ENCODE measurements around the gene METRNL.
A peak's percentile ranks its signal among the peaks of the same experiment; 100 is the strongest.
"Not testable (repeated sequence)": the region's sequence is repeated elsewhere in the genome, so short reads cannot be mapped to it uniquely, and the experiment has no call there.

Gene METRNL, protein sequence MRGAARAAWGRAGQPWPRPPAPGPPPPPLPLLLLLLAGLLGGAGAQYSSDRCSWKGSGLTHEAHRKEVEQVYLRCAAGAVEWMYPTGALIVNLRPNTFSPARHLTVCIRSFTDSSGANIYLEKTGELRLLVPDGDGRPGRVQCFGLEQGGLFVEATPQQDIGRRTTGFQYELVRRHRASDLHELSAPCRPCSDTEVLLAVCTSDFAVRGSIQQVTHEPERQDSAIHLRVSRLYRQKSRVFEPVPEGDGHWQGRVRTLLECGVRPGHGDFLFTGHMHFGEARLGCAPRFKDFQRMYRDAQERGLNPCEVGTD

GRCh38 chr17:83079352-83079747 is at the start of gene METRNL:
Gene METRNL (plus strand): TSS chr17:83079609. CDS start chr17:83079816, 207 bp downstream.
- peak; percentile 51 for DNase-seq (ENCODE audit: low spot score)

DNA sequence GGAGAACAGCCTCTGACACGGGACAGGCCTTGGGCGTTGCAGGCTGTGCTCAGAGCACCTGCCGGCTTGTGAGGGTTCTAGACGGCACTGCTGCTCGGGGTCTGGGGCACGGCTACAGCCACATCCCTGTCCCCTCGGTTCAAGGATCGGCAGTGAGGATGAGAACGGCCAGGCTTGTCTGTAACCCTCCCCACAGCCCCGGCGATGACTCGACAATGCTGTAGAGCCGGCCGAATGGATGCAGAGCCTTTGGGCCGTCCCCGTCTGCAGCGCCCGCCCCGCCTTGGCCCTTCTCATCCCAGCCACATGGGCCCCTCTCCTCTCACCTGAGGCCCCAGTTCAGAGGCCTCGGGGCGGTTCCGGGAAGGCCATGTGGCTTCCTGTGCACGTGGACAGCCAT is 49.0 kb upstream of the METRNL start:
- DNase-seq (ENCODE audit: low spot score) = no peak

DNA sequence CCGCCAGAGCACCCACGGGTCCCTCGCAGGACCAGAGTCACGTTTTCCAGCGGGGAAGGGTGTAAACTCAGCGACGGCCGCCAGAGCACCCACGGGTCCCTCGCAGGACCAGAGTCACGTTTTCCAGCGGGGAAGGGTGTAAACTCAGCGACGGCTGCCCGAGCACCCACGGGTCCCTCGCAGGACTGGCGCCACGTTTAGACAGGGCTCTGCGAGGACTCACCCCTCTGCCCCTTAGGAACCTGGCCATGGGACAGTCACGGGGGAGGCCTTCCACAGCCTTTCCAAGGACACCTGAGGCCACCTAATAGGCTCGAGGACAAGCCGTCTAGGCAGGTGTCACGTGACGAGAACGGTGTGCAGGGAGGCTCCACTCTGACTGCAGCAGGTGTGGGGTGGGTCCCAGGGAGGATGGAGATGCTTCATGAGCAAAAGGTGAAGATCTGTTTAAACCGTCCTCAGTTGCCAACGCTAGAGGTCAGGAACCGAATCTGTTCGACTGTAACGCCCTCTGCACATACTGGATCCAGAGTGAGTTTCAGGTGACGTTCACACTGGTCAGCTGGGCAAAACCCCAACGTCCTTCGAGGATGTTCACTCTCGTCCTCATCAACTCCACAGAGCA is 48.0 kb upstream of the METRNL start:
- no peak for DNase-seq (ENCODE audit: low spot score)

DNA sequence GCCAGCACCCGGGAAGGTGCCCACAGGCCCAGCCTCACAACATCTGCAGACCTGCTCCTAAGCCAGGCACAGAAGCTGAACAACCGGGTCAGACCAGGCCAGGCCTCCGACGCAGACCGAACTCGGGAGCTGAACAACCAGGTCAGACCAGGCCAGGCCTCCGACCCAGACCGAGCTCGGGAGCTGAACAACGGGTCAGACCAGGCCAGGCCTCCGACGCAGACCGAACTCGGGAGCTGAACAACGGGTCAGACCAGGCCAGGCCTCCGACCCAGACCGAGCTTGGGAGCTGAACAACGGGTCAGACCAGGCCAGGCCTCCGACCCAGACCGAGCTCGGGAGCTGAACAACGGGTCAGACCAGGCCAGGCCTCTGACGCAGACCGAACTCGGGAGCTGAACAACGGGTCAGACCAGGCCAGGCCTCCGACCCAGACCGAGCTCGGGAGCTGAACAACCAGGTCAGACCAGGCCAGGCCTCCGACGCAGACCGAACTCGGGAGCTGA is 47.4 kb upstream of the METRNL start:
- DNase-seq (ENCODE audit: low spot score) = not testable (repeated sequence)

DNA sequence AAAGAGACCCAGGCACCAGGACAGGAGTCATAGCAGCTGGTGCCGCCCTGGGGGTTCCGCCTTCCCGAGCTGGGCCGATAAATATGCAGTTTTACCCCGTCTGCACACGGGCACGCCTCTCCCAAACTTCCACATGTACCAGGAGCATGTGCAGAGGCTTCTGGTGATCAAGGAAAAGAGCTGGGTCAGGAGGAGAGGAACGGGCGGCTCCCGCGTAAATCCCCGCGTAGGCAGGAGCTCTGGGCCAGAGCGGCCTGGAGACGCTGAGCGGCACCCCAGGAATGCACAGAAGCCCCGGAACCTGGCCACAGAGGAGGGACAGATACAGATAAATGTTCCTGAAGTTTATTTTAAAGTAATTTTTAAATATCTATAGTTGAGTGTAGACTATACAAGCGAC is 46.6 kb upstream of the METRNL start:
- DNase-seq (ENCODE audit: low spot score) = no peak

- no peak for DNase-seq (ENCODE audit: low spot score)
Observed at GRCh38 chr17:83034525-83034924, 44.9 kb upstream of the METRNL start.

GRCh38 chr17:83035722-83036121 is 43.7 kb upstream of the METRNL start:
- no peak for DNase-seq (ENCODE audit: low spot score)

- no peak for DNase-seq (ENCODE audit: low spot score)
Observed at GRCh38 chr17:83036193-83036592, 43.2 kb upstream of the METRNL start.

- DNase-seq (ENCODE audit: low spot score) = no peak
Observed at GRCh38 chr17:83036666-83037065, 42.7 kb upstream of the METRNL start.

DNA sequence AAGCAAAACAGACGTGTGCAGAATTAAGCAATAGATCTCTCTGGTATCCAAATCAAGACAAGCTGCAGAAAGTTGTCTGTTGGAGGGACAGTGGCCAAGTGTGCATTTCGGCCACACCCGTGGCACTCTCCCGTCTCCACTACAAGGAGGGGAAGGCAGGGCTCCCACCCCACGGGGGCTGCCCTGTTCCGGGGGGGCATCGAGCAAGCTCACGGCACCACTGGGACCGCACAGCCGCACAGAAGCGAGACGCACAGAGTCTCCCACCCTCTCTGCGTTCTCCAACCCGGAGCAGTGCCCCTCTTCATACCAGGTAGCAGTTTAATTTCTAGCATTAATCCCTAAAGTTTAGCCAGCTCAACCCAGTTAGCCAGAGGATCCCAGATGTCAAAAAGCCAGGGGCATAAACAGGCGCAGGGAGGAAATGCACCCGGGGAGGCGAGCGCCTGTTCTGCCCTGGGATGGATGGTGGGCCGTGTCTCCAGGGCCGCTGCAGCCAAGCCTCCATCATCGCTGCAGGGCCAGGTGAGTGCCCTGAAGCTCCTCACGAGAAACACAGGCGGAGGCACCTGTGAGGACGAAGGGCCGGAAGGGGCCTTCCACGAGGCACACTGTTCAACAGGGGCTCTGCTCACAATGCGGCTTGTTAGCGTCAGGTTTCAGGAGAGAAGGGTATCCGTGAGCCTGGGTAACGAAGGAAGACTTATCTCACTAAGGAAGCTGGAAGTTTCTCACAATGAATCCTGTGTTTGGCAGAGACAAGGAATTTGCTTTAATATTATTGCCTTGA is 42.1 kb upstream of the METRNL start:
- DNase-seq (ENCODE audit: low spot score) = no peak

DNA sequence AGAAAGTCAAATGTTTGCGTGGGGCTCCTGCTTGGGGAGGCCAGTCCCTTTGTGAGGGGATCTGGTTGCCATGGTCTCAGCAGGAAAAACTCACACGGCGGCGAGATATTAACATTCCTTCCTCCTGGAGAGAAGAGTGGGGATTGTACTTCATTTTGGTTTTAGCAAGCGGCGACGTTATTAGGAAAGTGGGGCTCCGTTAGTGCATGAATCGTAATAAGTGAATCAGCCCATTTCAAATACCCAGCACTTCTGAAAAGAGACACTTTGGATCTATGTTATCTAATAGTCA is 41.6 kb upstream of the METRNL start:
- no peak for DNase-seq (ENCODE audit: low spot score)

DNA sequence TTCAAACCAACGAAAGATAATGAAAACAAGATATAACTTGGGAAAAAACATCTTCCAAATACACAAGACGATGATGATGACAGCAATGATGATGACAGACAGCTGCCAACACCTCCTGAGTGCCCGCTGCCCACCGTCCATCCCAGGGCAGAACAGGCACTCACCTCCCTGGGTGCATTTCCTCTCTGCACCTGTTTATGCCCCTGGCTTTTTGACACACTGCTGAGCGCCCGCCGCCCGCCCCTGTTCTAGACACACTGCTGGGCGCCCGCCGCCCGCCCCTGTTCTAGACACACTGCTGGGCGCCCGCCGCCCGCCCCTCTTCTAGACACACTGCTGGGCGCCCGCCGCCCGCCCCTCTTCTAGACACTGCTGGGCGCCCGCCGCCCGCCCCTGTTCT is 40.4 kb upstream of the METRNL start:
- not testable (repeated sequence) for DNase-seq (ENCODE audit: low spot score)

DNA sequence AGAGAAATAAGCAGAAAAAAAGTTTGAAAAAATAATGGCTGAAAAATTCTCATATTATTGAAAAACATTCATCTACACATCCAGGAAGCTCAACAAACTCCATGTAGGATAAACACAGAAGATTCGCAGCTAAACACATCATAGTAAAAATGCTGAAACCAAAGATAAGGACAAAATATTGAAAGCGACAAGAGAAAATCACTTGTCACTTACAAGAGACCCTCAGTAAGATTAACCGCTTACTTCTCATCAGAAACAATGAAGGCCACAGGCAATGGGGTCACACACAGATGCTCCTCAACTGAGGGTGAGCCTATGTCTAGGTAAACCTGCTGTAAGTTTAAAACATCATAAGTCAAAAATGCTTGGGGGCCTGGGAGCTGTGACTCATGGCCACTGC is 38.1 kb upstream of the METRNL start:
- no peak for DNase-seq (ENCODE audit: low spot score)

GRCh38 chr17:83042522-83043158 is 36.8 kb upstream of the METRNL start:
- no peak for DNase-seq (ENCODE audit: low spot score)

DNA sequence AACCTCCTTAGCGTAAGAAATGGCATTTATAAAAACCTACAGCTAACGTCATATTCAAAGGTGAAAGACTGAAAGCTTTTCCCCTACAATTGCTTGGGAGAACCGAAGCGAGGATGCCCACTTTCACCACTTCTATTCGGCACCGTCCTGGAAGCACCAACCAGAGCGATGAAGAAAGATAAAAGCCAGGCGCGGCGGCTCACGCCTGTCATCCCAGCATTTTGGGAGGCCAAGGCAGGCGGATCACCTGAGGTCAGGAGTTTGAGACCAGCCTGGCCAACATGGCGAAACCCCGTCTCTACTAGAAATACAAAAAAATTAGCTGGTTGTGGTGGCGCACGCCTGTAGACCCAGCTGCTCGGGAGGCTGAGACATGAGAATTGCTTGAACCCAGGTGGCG is 34.9 kb upstream of the METRNL start:
- DNase-seq (ENCODE audit: low spot score) = not testable (repeated sequence)

GRCh38 chr17:83046448-83047181 is 32.8 kb upstream of the METRNL start:
- DNase-seq (ENCODE audit: low spot score) = no peak

DNA sequence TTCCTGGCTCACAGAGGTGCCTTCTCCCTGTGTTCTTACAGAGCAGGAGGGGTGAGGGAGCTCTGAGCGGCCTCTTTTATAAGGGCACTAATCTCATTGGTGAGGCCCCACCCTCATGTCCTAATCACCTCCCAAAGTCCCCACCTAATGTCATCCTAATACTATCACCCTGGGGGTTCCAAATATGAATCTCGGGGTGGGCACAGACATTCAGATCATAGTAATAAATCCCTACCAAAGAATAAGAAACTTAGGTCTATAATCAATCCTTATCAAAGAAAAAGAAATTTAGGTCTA is 32.3 kb upstream of the METRNL start:
- DNase-seq (ENCODE audit: low spot score) = no peak

DNA sequence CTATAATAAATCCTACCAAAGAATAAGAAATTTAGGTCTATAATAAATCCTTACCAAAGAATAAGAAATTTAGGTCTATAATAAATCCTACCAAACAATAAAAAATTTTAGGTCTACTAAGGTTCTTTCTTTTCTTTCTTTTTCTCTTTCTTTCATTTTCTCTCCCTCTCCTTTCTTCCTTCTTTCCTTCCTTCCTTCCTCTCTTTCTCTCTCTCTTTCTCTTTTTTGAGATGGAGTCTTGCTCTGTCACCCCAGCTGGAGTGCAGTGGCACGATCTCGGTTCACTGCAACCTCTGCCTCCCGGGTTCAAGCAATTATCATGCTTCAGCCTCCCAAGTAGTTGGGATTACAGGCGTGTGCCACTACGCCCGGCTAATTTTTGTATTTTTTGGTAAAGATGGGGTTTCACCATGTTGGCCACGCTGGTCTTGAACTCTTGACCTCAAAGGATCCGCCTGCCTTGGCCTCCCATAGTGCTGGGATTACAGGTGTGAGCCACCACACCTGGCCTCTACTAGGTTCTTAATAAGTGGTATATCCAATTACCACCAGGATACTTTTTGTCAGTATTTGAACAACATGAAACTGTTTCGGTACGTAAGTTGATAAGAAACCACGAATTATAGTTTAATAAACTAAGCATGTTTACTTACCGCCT is 31.5 kb upstream of the METRNL start:
- not testable (repeated sequence) for DNase-seq (ENCODE audit: low spot score)

GRCh38 chr17:83050651-83051395 is 28.6 kb upstream of the METRNL start:
- no peak for DNase-seq (ENCODE audit: low spot score)

DNA sequence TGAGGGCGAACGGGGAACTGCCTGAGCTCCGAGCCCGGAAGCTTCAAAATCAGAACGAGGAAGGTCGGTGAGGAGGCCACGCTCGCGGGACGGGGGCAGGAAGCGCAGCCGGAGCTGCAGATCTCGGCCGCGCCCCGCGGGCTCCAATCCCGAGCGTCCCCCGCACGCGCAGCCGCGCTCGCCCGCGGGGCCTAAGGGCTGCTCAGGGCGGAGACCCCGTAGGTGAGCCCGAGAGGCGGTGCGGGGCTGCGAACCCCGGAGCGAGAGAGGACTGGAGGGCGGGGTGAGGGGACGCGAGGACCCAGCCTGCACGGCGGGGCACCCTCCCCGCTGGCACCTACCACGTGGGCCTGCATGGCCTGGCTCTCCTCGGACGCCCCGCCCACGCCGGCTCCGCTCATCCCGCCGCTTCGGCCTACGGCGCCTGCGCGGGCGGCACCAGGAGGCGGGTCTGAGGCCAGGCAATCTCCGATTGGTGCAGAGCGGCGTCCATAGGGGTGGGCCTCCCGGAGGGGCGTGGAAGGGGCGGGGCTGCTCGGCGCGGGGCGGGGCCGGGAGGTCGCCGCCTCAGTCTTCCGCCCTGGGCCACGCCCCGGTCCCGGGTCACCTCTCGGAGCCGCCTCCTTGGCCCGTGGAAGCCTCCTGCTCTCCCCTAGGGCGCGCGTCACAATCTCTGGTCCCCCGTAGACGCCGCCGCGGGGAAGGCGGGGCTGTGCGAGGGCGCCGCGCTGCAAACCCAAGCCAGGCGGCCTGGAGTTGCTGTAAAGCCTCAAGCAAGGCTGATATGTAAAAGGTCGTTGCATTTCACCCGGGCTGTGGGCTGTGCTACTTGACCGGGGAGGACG is 27.8 kb upstream of the METRNL start:
- peak; percentile 97 for DNase-seq (ENCODE audit: low spot score)

Measured in putamen (tissue), 1 donor.